ENCODE measurements around the gene POPDC3. TPM values are rescaled to one million over a fixed set of nuclear protein-coding genes. Genes with fewer than 3 reads are reported as not detected.

POPDC3 gene
- total RNA-seq, 1 experiment from 2014 or later, result 41.4 TPM

- ChIA-PET POLR2A (ENCODE audit: unreplicated experiment) (no interaction called here), CTCF (no interaction called here)
- Histone ChIP-seq H3K27ac (ENCODE audit: low read length) (no peak overlapping the region), H3K4me2 (ENCODE audit: low read length) (no peak overlapping the region), H3K9ac (ENCODE audit: low read length) (no peak overlapping the region), H2AFZ (ENCODE audit: low read length) (no peak overlapping the region), H3K4me3 (ENCODE audit: low read length) (no peak overlapping the region), H3K27me3 (ENCODE audit: low read length) (no peaks in the 10 kb centered on the region), H3K79me2 (ENCODE audit: low read length) (no peaks in the 10 kb centered on the region), H3K9me3 (ENCODE audit: low read length) (no peaks in the 10 kb centered on the region), H3F3A (ENCODE audit: low read length, unreplicated experiment) (no peaks in the 10 kb centered on the region), H3K36me3 (ENCODE audit: low read depth, low read length) (no peaks in the 10 kb centered on the region), H3K4me1 (ENCODE audit: insufficient read depth, low read length) (no peaks in the 10 kb centered on the region; the same call in 1 of the 2 replicates), H4K20me1 (ENCODE audit: low read length) (no peaks in the 10 kb centered on the region), H3K9me2 (replicated peaks; ENCODE audit: low read length) (no peaks in the 10 kb centered on the region)
- no peak for ATAC-seq
- DNase-seq, result no peak
- BruUV-seq (replicated peaks), result no TSS peak
- intact Hi-C loops (cut with micrococcal nuclease), result no loop called here
- no peak for TF ChIP-seq EZH2 (IDR thresholded peaks at IDR 0.05; ENCODE audit: low read length, unreplicated experiment)
- no peak for TF ChIP-seq EZH2phosphoT487 (IDR thresholded peaks at IDR 0.05; ENCODE audit: borderline replicate concordance, low read length)
- no peak for TF ChIP-seq CTCF (conservative IDR thresholded peaks at IDR 0.05; ENCODE audit: low read depth, low read length)
These were observed 57.1 kb downstream of the POPDC3 start for GRCh38 chr6:105122717-105123116.

- intact Hi-C loops (cut with micrococcal nuclease), result no loop called here
- TF ChIP-seq EZH2phosphoT487 (IDR thresholded peaks at IDR 0.05; ENCODE audit: borderline replicate concordance, low read length) (no peak), EZH2 (IDR thresholded peaks at IDR 0.05; ENCODE audit: low read length, unreplicated experiment) (no peak), CTCF (conservative IDR thresholded peaks at IDR 0.05; ENCODE audit: low read depth, low read length) (no peak)
- no peaks in the 10 kb centered on the region for H3K36me3 ChIP-seq (ENCODE audit: low read depth, low read length)
- H3K27ac ChIP-seq (ENCODE audit: low read length), result no peak overlapping the region
- no peaks in the 10 kb centered on the region; the same call in 1 of the 2 replicates for H3K4me1 ChIP-seq (ENCODE audit: insufficient read depth, low read length)
- H3K9me3 ChIP-seq (ENCODE audit: low read length), result no peaks in the 10 kb centered on the region
- H3F3A ChIP-seq (ENCODE audit: low read length, unreplicated experiment), result no peaks in the 10 kb centered on the region
- no peak overlapping the region for H3K4me2 ChIP-seq (ENCODE audit: low read length)
- no peaks in the 10 kb centered on the region for H4K20me1 ChIP-seq (ENCODE audit: low read length)
- CTCF ChIA-PET, result interaction anchor here (0.6 kb wide), 1 partner anchor 301 kb away, joined by 6 read pairs; no protein-coding TSS in a partner anchor
- BruUV-seq (replicated peaks), result no TSS peak
- peak; percentile 14 for DNase-seq
- H2AFZ ChIP-seq (ENCODE audit: low read length), result no peak overlapping the region
- no peaks in the 10 kb centered on the region for H3K27me3 ChIP-seq (ENCODE audit: low read length)
- H3K9ac ChIP-seq (ENCODE audit: low read length), result no peak overlapping the region
- ATAC-seq, result peak; percentile 68
- no peaks in the 10 kb centered on the region for H3K9me2 ChIP-seq (replicated peaks; ENCODE audit: low read length)
- POLR2A ChIA-PET (ENCODE audit: unreplicated experiment), result interaction anchor here (0.5 kb wide), 1 partner anchor 39 kb away, joined by 3 read pairs; no protein-coding TSS in a partner anchor
- no peak overlapping the region for H3K4me3 ChIP-seq (ENCODE audit: low read length)
- H3K79me2 ChIP-seq (ENCODE audit: low read length), result no peaks in the 10 kb centered on the region
These were observed 57.8 kb downstream of the POPDC3 start for GRCh38 chr6:105121981-105122380.

- Histone ChIP-seq H2AFZ (ENCODE audit: low read length) (no peak overlapping the region), H3K9me2 (replicated peaks; ENCODE audit: low read length) (no peaks in the 10 kb centered on the region), H3K4me1 (ENCODE audit: insufficient read depth, low read length) (no peaks in the 10 kb centered on the region; the same call in 1 of the 2 replicates), H3K36me3 (ENCODE audit: low read depth, low read length) (no peaks in the 10 kb centered on the region), H3F3A (ENCODE audit: low read length, unreplicated experiment) (no peaks in the 10 kb centered on the region), H3K4me3 (ENCODE audit: low read length) (no peak overlapping the region), H3K9me3 (ENCODE audit: low read length) (no peaks in the 10 kb centered on the region), H3K4me2 (ENCODE audit: low read length) (no peak overlapping the region), H4K20me1 (ENCODE audit: low read length) (no peaks in the 10 kb centered on the region), H3K79me2 (ENCODE audit: low read length) (no peaks in the 10 kb centered on the region), H3K27ac (ENCODE audit: low read length) (no peak overlapping the region), H3K27me3 (ENCODE audit: low read length) (no peaks in the 10 kb centered on the region), H3K9ac (ENCODE audit: low read length) (no peak overlapping the region)
- ChIA-PET POLR2A (ENCODE audit: unreplicated experiment) (no interaction called here), CTCF (no interaction called here)
- TF ChIP-seq EZH2phosphoT487 (IDR thresholded peaks at IDR 0.05; ENCODE audit: borderline replicate concordance, low read length), result no peak
- no peak for TF ChIP-seq EZH2 (IDR thresholded peaks at IDR 0.05; ENCODE audit: low read length, unreplicated experiment)
- no peak for TF ChIP-seq CTCF (conservative IDR thresholded peaks at IDR 0.05; ENCODE audit: low read depth, low read length)
- ATAC-seq (peak; percentile 27; the same call in 1 of the 2 replicates), DNase-seq (no peak)
- intact Hi-C loops (cut with micrococcal nuclease), result no loop called here
- no TSS peak for BruUV-seq (replicated peaks)
These were observed 59.2 kb downstream of the POPDC3 start for GRCh38 chr6:105120570-105120969.

Data from PC-3 (cell line).